GM21737 (cell line): ENCODE data around the gene NECAB3.
A peak's percentile ranks its signal among the peaks of the same experiment; 100 is the strongest.

Experiments
- ATAC-seq: cut with Tn5 transposase; IDR thresholded peaks from one replicate; pipeline ENCODE4 v1.9.1; 2021; ENCODE audit warnings: mild to moderate bottlenecking, moderate library complexity; ENCODE audit not compliant: unreplicated experiment

Gene NECAB3

GRCh38 chr20:33666293-33667244 is 7.7 kb downstream of the NECAB3 start, which contains the start of gene ACTL10:
ACTL10 (plus strand) TSS chr20:33666943; CDS start chr20:33667498, 555 bp downstream.
- ATAC-seq = peak; percentile 51

- no peak for ATAC-seq
These were observed 9.5 kb downstream of the NECAB3 start for GRCh38 chr20:33664762-33665144.

GRCh38 chr20:33664085-33664761 is 10.0 kb downstream of the NECAB3 start:
- ATAC-seq = no peak

GRCh38 chr20:33663161-33664084 is 10.8 kb downstream of the NECAB3 start:
- no peak for ATAC-seq

- no peak for ATAC-seq
These were observed 12.1 kb downstream of the NECAB3 start, which contains the start of gene C20orf144 for GRCh38 chr20:33662172-33662571. C20orf144 (plus strand) TSS chr20:33662327; CDS start chr20:33662346, 19 bp downstream.

- ATAC-seq = no peak
These were observed 13.6 kb downstream of the NECAB3 start for GRCh38 chr20:33660685-33661058.

- no peak for ATAC-seq
These were observed 14.1 kb downstream of the NECAB3 start for GRCh38 chr20:33660035-33660684.

GRCh38 chr20:33659341-33660034 is 14.7 kb downstream of the NECAB3 start:
- ATAC-seq = no peak

GRCh38 chr20:33658929-33659328 is 15.3 kb downstream of the NECAB3 start:
- ATAC-seq = no peak

GRCh38 chr20:33658510-33658909 is 15.7 kb downstream of the NECAB3 start:
- ATAC-seq = no peak

- ATAC-seq = no peak
These were observed 16.5 kb downstream of the NECAB3 start for GRCh38 chr20:33657704-33658095.

GRCh38 chr20:33656783-33657703 is 17.2 kb downstream of the NECAB3 start:
- no peak for ATAC-seq

- no peak for ATAC-seq
These were observed 18.0 kb downstream of the NECAB3 start for GRCh38 chr20:33656010-33656782.

GRCh38 chr20:33655164-33655563 is 19.1 kb downstream of the NECAB3 start:
- ATAC-seq = no peak

- ATAC-seq = no peak
These were observed 19.5 kb downstream of the NECAB3 start for GRCh38 chr20:33654680-33655161.

- ATAC-seq = no peak
These were observed 20.2 kb downstream of the NECAB3 start for GRCh38 chr20:33653900-33654596.
